ENCODE measurements around the gene ING5. TPM values are rescaled to one million over a fixed set of nuclear protein-coding genes. Genes with fewer than 3 reads are reported as not detected.

ING5 gene
- total and polyA plus RNA-seq, 3 experiments from 2014 or later: 19.5 to 48.4 (median 44.4) TPM

GRCh38 chr2:241702155-241703031 lies 554 bp downstream of the ING5 start:
- no peaks in the 10 kb centered on the region for H3K9me3 ChIP-seq (ENCODE audit: low read length)
- H3K36me3 ChIP-seq (ENCODE audit: insufficient read depth, low read length): peaks cover 13% of the 10 kb centered on the region
- Mint-ChIP-seq H3K27me3 (no peaks in the 10 kb centered on the region), H3K36me3 (peaks cover 11 to 28% (median 14%) of the 10 kb centered on the region in 3 donors), H3K4me1 (peaks cover 14 to 26% (median 20%) of the 10 kb centered on the region in 3 donors), H3K4me3 (peak overlapping the region; percentile 78 to 88 (median 84)), H3K9me3 (no peaks in the 10 kb centered on the region), H3K27ac (peak overlapping the region; percentile 34 to 97 (median 86))
- peak overlapping the region; percentile 68 for H3K4me3 ChIP-seq (ENCODE audit: low read length)
- no peaks in the 10 kb centered on the region for H3K27me3 ChIP-seq (ENCODE audit: insufficient read depth, low read length, poor library complexity, severe bottlenecking)
- peak; percentile 85 to 94 (median 91) for DNase-seq
- peak overlapping the region; percentile 65 for H3K27ac ChIP-seq (ENCODE audit: low read depth, low read length)
- H3K4me1 ChIP-seq (ENCODE audit: insufficient read depth, low read length): peaks cover 7% of the 10 kb centered on the region
- CTCF ChIA-PET: interaction anchor here (0.7 to 4.0 kb wide), 16 partner anchors 10 to 176 kb away, joined by 3 to 30 read pairs (median 3); partner anchors contain the start of genes D2HGDH and DTYMK
- POLR2A ChIA-PET: interaction anchor here (0.9 to 5.9 kb wide), 10 partner anchors 15 to 601 kb away, joined by 3 to 50 read pairs (median 6); partner anchors contain the start of genes ATG4B, D2HGDH, DTYMK and HDLBP

- H3K9me3 ChIP-seq (ENCODE audit: low read length): no peaks in the 10 kb centered on the region
- H3K4me1 ChIP-seq (ENCODE audit: insufficient read depth, low read length): peaks cover 7% of the 10 kb centered on the region
- Mint-ChIP-seq H3K27me3 (no peaks in the 10 kb centered on the region), H3K4me3 (peak overlapping the region; percentile 78 to 88 (median 84)), H3K36me3 (peaks cover 12 to 31% (median 17%) of the 10 kb centered on the region in 3 donors), H3K4me1 (peaks cover 14 to 26% (median 20%) of the 10 kb centered on the region in 3 donors), H3K9me3 (no peaks in the 10 kb centered on the region), H3K27ac (peak overlapping the region; percentile 65 to 97 (median 86))
- DNase-seq: no peak
- H3K27me3 ChIP-seq (ENCODE audit: insufficient read depth, low read length, poor library complexity, severe bottlenecking): no peaks in the 10 kb centered on the region
- H3K27ac ChIP-seq (ENCODE audit: low read depth, low read length): peak overlapping the region; percentile 65
- ChIA-PET POLR2A (interaction anchor here (2.1 to 5.9 kb wide), 2 partner anchors 16 to 31 kb away, joined by 24 to 50 read pairs; partner anchors contain the start of genes D2HGDH and DTYMK), CTCF (interaction anchor here (0.7 to 4.0 kb wide), 7 partner anchors 15 to 176 kb away, joined by 3 to 30 read pairs (median 8); partner anchors contain the start of gene D2HGDH)
- peaks cover 13% of the 10 kb centered on the region for H3K36me3 ChIP-seq (ENCODE audit: insufficient read depth, low read length)
- H3K4me3 ChIP-seq (ENCODE audit: low read length): peak overlapping the region; percentile 68
These were observed 1.3 kb downstream of the ING5 start for GRCh38 chr2:241703032-241703604.

- POLR2A ChIA-PET: no interaction called here
- no peak overlapping the region for H3K4me3 Mint-ChIP-seq
These were observed 4.7 kb downstream of the ING5 start for GRCh38 chr2:241706537-241706936.

GRCh38 chr2:241708879-241709278 lies 7.0 kb downstream of the ING5 start:
- Histone ChIP-seq H3K9me3 (ENCODE audit: low read length) (no peaks in the 10 kb centered on the region), H3K4me1 (ENCODE audit: insufficient read depth, low read length) (no peaks in the 10 kb centered on the region), H3K27me3 (ENCODE audit: insufficient read depth, low read length, poor library complexity, severe bottlenecking) (no peaks in the 10 kb centered on the region), H3K36me3 (ENCODE audit: insufficient read depth, low read length) (peaks cover 41% of the 10 kb centered on the region), H3K4me3 (ENCODE audit: low read length) (no peak overlapping the region), H3K27ac (ENCODE audit: low read depth, low read length) (no peak overlapping the region)
- CTCF ChIA-PET: no interaction called here
- POLR2A ChIA-PET: interaction anchor here (1.2 kb wide), 1 partner anchor 21 kb away, joined by 3 read pairs; no protein-coding TSS in a partner anchor
- Mint-ChIP-seq H3K27ac (peak overlapping the region in 2 of 8 donors; percentile 14 to 17), H3K4me1 (peaks cover 0 to 5% (median 3%) of the 10 kb centered on the region in 3 donors), H3K9me3 (no peaks in the 10 kb centered on the region), H3K36me3 (peaks cover 29 to 66% (median 33%) of the 10 kb centered on the region in 3 donors), H3K27me3 (peaks cover 0 to 2% of the 10 kb centered on the region in 2 donors), H3K4me3 (no peak overlapping the region)
- no peak for DNase-seq

More at GRCh38 chr2:241706537-241706936, 4.7 kb downstream of the ING5 start:
- no peaks in the 10 kb centered on the region for H3K27me3 ChIP-seq (ENCODE audit: insufficient read depth, low read length, poor library complexity, severe bottlenecking)
- H3K4me1 Mint-ChIP-seq: peaks cover 6 to 13% (median 12%) of the 10 kb centered on the region in 3 donors
- CTCF ChIA-PET: no interaction called here
- no peaks in the 10 kb centered on the region for H3K9me3 ChIP-seq (ENCODE audit: low read length)
- H3K4me3 ChIP-seq (ENCODE audit: low read length): no peak overlapping the region
- peaks cover 7% of the 10 kb centered on the region for H3K4me1 ChIP-seq (ENCODE audit: insufficient read depth, low read length)
- H3K9me3 Mint-ChIP-seq: no peaks in the 10 kb centered on the region
- peaks cover 25 to 55% (median 27%) of the 10 kb centered on the region in 3 donors for H3K36me3 Mint-ChIP-seq
- no peak for DNase-seq
- no peak overlapping the region for H3K27ac ChIP-seq (ENCODE audit: low read depth, low read length)
- H3K27me3 Mint-ChIP-seq: peaks cover 0 to 2% of the 10 kb centered on the region in 2 donors
- peak overlapping the region in 1 of 8 donors; percentile 46 for H3K27ac Mint-ChIP-seq
- H3K36me3 ChIP-seq (ENCODE audit: insufficient read depth, low read length): peaks cover 30% of the 10 kb centered on the region

- Histone ChIP-seq H3K4me1 (ENCODE audit: insufficient read depth, low read length) (no peaks in the 10 kb centered on the region), H3K27ac (ENCODE audit: low read depth, low read length) (no peak overlapping the region), H3K27me3 (ENCODE audit: insufficient read depth, low read length, poor library complexity, severe bottlenecking) (no peaks in the 10 kb centered on the region), H3K4me3 (ENCODE audit: low read length) (no peak overlapping the region), H3K36me3 (ENCODE audit: insufficient read depth, low read length) (peaks cover 9% of the 10 kb centered on the region), H3K9me3 (ENCODE audit: low read length) (no peaks in the 10 kb centered on the region)
- H3K27ac Mint-ChIP-seq: peak overlapping the region in 1 of 8 donors; percentile 81
- no peak for DNase-seq
- POLR2A ChIA-PET: no interaction called here
- CTCF ChIA-PET: no interaction called here
- no peaks in the 10 kb centered on the region for H3K27me3 Mint-ChIP-seq
- H3K9me3 Mint-ChIP-seq: no peaks in the 10 kb centered on the region
- H3K36me3 Mint-ChIP-seq: peaks cover 8 to 74% (median 14%) of the 10 kb centered on the region in 3 donors
- peaks cover 0 to 3% (median 0%) of the 10 kb centered on the region in 3 donors for H3K4me1 Mint-ChIP-seq
- no peak overlapping the region for H3K4me3 Mint-ChIP-seq
These were observed 17.3 kb downstream of the ING5 start for GRCh38 chr2:241719093-241719492.

- Histone ChIP-seq H3K36me3 (ENCODE audit: insufficient read depth, low read length) (peaks cover 9% of the 10 kb centered on the region), H3K27me3 (ENCODE audit: insufficient read depth, low read length, poor library complexity, severe bottlenecking) (no peaks in the 10 kb centered on the region), H3K4me3 (ENCODE audit: low read length) (no peak overlapping the region), H3K4me1 (ENCODE audit: insufficient read depth, low read length) (no peaks in the 10 kb centered on the region), H3K27ac (ENCODE audit: low read depth, low read length) (no peak overlapping the region), H3K9me3 (ENCODE audit: low read length) (no peaks in the 10 kb centered on the region)
- Mint-ChIP-seq H3K9me3 (no peaks in the 10 kb centered on the region), H3K27me3 (no peaks in the 10 kb centered on the region), H3K36me3 (peaks cover 0 to 73% (median 10%) of the 10 kb centered on the region in 3 donors), H3K27ac (peak overlapping the region in 2 of 8 donors; percentile 43 to 66), H3K4me1 (peaks cover 0 to 3% (median 0%) of the 10 kb centered on the region in 3 donors), H3K4me3 (no peak overlapping the region)
- ChIA-PET POLR2A (no interaction called here), CTCF (no interaction called here)
- DNase-seq: no peak
These were observed 18.3 kb downstream of the ING5 start for GRCh38 chr2:241720099-241720498.

GRCh38 chr2:241720560-241720959 lies 18.7 kb downstream of the ING5 start:
- ChIA-PET POLR2A (no interaction called here), CTCF (no interaction called here)
- Mint-ChIP-seq H3K4me3 (no peak overlapping the region), H3K9me3 (no peaks in the 10 kb centered on the region), H3K36me3 (peaks cover 0 to 74% (median 10%) of the 10 kb centered on the region in 3 donors), H3K27ac (peak overlapping the region in 2 of 8 donors; percentile 43 to 66), H3K27me3 (no peaks in the 10 kb centered on the region), H3K4me1 (peaks cover 0 to 3% (median 0%) of the 10 kb centered on the region in 3 donors)
- H3K36me3 ChIP-seq (ENCODE audit: insufficient read depth, low read length): peaks cover 9% of the 10 kb centered on the region
- no peaks in the 10 kb centered on the region for H3K9me3 ChIP-seq (ENCODE audit: low read length)
- H3K27me3 ChIP-seq (ENCODE audit: insufficient read depth, low read length, poor library complexity, severe bottlenecking): no peaks in the 10 kb centered on the region
- DNase-seq: no peak
- no peak overlapping the region for H3K27ac ChIP-seq (ENCODE audit: low read depth, low read length)
- H3K4me3 ChIP-seq (ENCODE audit: low read length): no peak overlapping the region
- no peaks in the 10 kb centered on the region for H3K4me1 ChIP-seq (ENCODE audit: insufficient read depth, low read length)
